GM11168 (cell line): ENCODE measurements around the gene PSD2.

Experiments
- in situ Hi-C: fragments of 300-500 bp; cut with MboI; formaldehyde crosslinking; loops from one replicate; pipeline ENCODE4 v1.12.0; 2022; ENCODE audit warnings: low sequenced_read_pairs; ENCODE audit not compliant: unreplicated experiment

Gene PSD2

GRCh38 chr5:139889410-139889809, 93.8 kb downstream of the PSD2 start:
- in situ Hi-C loops = no loop called here

GRCh38 chr5:139893873-139894272, 98.3 kb downstream of the PSD2 start:
- in situ Hi-C loops = no loop called here
